Measurements from ENCODE around the gene FERMT1. TPM values are rescaled to one million over a fixed set of nuclear protein-coding genes. Genes with fewer than 3 reads are reported as not detected.

Gene FERMT1
- total and polyA plus RNA-seq, 4 donors, result 0.83 to 2.4 (median 1.5) TPM

GRCh38 chr20:6140947-6141346 lies 18.1 kb upstream of the FERMT1 start:
- Histone ChIP-seq H3K4me1 (ENCODE audit: control insufficient read depth in 5 of 5, insufficient read depth in 5 of 5, low read length in 5 of 5) (no peaks in the 10 kb centered on the region), H3K9ac (ENCODE audit: insufficient read depth in 1 of 2, low read length in 2 of 2) (no peak overlapping the region), H3K27me3 (ENCODE audit: control insufficient read depth in 3 of 3, insufficient read depth in 3 of 3, low read length in 2 of 3) (no peaks in the 10 kb centered on the region), H3K27ac (ENCODE audit: low read depth in 1 of 2, low read length in 1 of 2) (no peak overlapping the region), H3K4me3 (no peak overlapping the region), H3K9me3 (ENCODE audit: control insufficient read depth in 4 of 4, insufficient read depth in 3 of 4, low read length in 3 of 4) (peaks cover 0 to 2% (median under 1%) of the 10 kb centered on the region in 4 donors), H3K36me3 (ENCODE audit: control insufficient read depth in 4 of 4, insufficient read depth in 4 of 4, low read length in 4 of 4) (no peaks in the 10 kb centered on the region)
- TF ChIP-seq CTCF (IDR thresholded peaks at IDR 0.05; ENCODE audit: control extremely low read depth, extremely low read depth), result no peak
- ATAC-seq (ENCODE audit: insufficient read depth, low FRiP score), result no peak
- WGBS, 2 donors, result 61 to 80% methylated on average over 3 of the region's 3 CpGs
- DNase-seq, result no peak

- Histone ChIP-seq H3K9ac (ENCODE audit: insufficient read depth in 1 of 2, low read length in 2 of 2) (no peak overlapping the region), H3K36me3 (ENCODE audit: control insufficient read depth in 4 of 4, insufficient read depth in 4 of 4, low read length in 4 of 4) (no peaks in the 10 kb centered on the region), H3K27me3 (ENCODE audit: control insufficient read depth in 3 of 3, insufficient read depth in 3 of 3, low read length in 2 of 3) (no peaks in the 10 kb centered on the region), H3K27ac (ENCODE audit: low read depth in 1 of 2, low read length in 1 of 2) (no peak overlapping the region), H3K9me3 (ENCODE audit: control insufficient read depth in 4 of 4, insufficient read depth in 3 of 4, low read length in 3 of 4) (peaks cover 0 to 2% (median 0%) of the 10 kb centered on the region in 4 donors), H3K4me3 (no peak overlapping the region), H3K4me1 (ENCODE audit: control insufficient read depth in 5 of 5, insufficient read depth in 5 of 5, low read length in 5 of 5) (no peaks in the 10 kb centered on the region)
- DNase-seq (no peak), ATAC-seq (ENCODE audit: insufficient read depth, low FRiP score) (no peak)
- TF ChIP-seq CTCF (IDR thresholded peaks at IDR 0.05; ENCODE audit: control extremely low read depth, extremely low read depth), result no peak
- WGBS, 2 donors, result 85 to 90% methylated on average over 8 of the region's 8 CpGs
Observed at GRCh38 chr20:6135347-6135746, 12.5 kb upstream of the FERMT1 start.

GRCh38 chr20:6134592-6134991 lies 11.8 kb upstream of the FERMT1 start:
- H3K9me3 ChIP-seq (ENCODE audit: control insufficient read depth in 4 of 4, insufficient read depth in 3 of 4, low read length in 3 of 4), result peaks cover 0 to 2% (median 0%) of the 10 kb centered on the region in 4 donors
- no peak for ATAC-seq (ENCODE audit: insufficient read depth, low FRiP score)
- WGBS, 2 donors, result 67 to 83% methylated on average over 8 of the region's 8 CpGs
- no peaks in the 10 kb centered on the region for H3K36me3 ChIP-seq (ENCODE audit: control insufficient read depth in 4 of 4, insufficient read depth in 4 of 4, low read length in 4 of 4)
- no peak for DNase-seq
- H3K9ac ChIP-seq (ENCODE audit: insufficient read depth in 1 of 2, low read length in 2 of 2), result no peak overlapping the region
- no peaks in the 10 kb centered on the region for H3K4me1 ChIP-seq (ENCODE audit: control insufficient read depth in 5 of 5, insufficient read depth in 5 of 5, low read length in 5 of 5)
- H3K27ac ChIP-seq (ENCODE audit: low read depth in 1 of 2, low read length in 1 of 2), result no peak overlapping the region
- H3K27me3 ChIP-seq (ENCODE audit: control insufficient read depth in 3 of 3, insufficient read depth in 3 of 3, low read length in 2 of 3), result no peaks in the 10 kb centered on the region
- no peak for TF ChIP-seq CTCF (IDR thresholded peaks at IDR 0.05; ENCODE audit: control extremely low read depth, extremely low read depth)
- H3K4me3 ChIP-seq, result no peak overlapping the region

GRCh38 chr20:6130045-6130444 lies 7.2 kb upstream of the FERMT1 start:
- ATAC-seq (ENCODE audit: insufficient read depth, low FRiP score), result no peak
- Histone ChIP-seq H3K27me3 (ENCODE audit: control insufficient read depth in 3 of 3, insufficient read depth in 3 of 3, low read length in 2 of 3) (no peaks in the 10 kb centered on the region), H3K36me3 (ENCODE audit: control insufficient read depth in 4 of 4, insufficient read depth in 4 of 4, low read length in 4 of 4) (no peaks in the 10 kb centered on the region), H3K4me1 (ENCODE audit: control insufficient read depth in 5 of 5, insufficient read depth in 5 of 5, low read length in 5 of 5) (no peaks in the 10 kb centered on the region), H3K9me3 (ENCODE audit: control insufficient read depth in 4 of 4, insufficient read depth in 3 of 4, low read length in 3 of 4) (peaks cover 0 to 2% (median 0%) of the 10 kb centered on the region in 4 donors), H3K9ac (ENCODE audit: insufficient read depth in 1 of 2, low read length in 2 of 2) (no peak overlapping the region), H3K4me3 (no peak overlapping the region), H3K27ac (ENCODE audit: low read depth in 1 of 2, low read length in 1 of 2) (no peak overlapping the region)
- WGBS, 2 donors, result 90 to 93% methylated on average over 5 of the region's 5 CpGs
- no peak for TF ChIP-seq CTCF (IDR thresholded peaks at IDR 0.05; ENCODE audit: control extremely low read depth, extremely low read depth)
- no peak for DNase-seq

All from lung (tissue), 12 donors.